Body of pancreas (tissue), 4 donors: ENCODE measurements around the gene C1GALT1. TPM values are rescaled to one million over a fixed set of nuclear protein-coding genes. Genes with fewer than 3 reads are reported as not detected.

ENCODE experiments used
- ATAC-seq: fragments of 150-250 bp; one replicate; pipeline ENCODE4 v1.9.1; 2016
- DNase-seq, 4 donors: peaks; one replicate each; pipeline ENCODE4 v3.0.0-alpha.2; 2019
- H3K27ac ChIP-seq, 4 donors: fragments of 200-600 bp; sonication (generic); 1 replicate in 3 of 4; 2 replicates in 1 of 4; pipeline versions ENCODE4 v1.5.1 to v1.6.1; 2016 to 2019; ENCODE audit warnings: mild to moderate bottlenecking in 1 of 4, mixed read lengths in 1 of 4, moderate library complexity in 1 of 4
- H3K27me3 ChIP-seq, 2 donors: fragments of 200-600 bp; sonication (generic); one replicate each; pipeline ENCODE4 v1.6.0; 2016; ENCODE audit warnings: mild to moderate bottlenecking in 1 of 2
- H3K36me3 ChIP-seq, 2 donors: fragments of 200-600 bp; sonication (generic); replicated peaks in 1 of 2; 2 replicates each; pipeline ENCODE4 v1.5.1; 2016; ENCODE audit warnings: low read depth in 2 of 2; ENCODE audit not compliant: insufficient read depth in 1 of 2
- H3K4me1 ChIP-seq: fragments of 200-600 bp; sonication (generic); one replicate; pipeline ENCODE4 v1.6.0; 2016
- H3K4me3 ChIP-seq, 2 donors: fragments of 200-600 bp; sonication (generic); 1 replicate in 1 of 2; 2 replicates in 1 of 2; pipeline ENCODE4 v1.5.1; 2016 to 2019
- H3K9me3 ChIP-seq, 3 donors: fragments of 200-600 bp; sonication (generic); 1 replicate in 2 of 3; 2 replicates in 1 of 3; pipeline ENCODE4 v1.5.1; 2016
- CTCF ChIP-seq, 7 experiments: fragments of 450-650 bp in 4 of 7; fragments of 200-600 bp in 3 of 7; sonication (generic) in 3 of 7; IDR thresholded peaks; one replicate each; pipeline ENCODE4 v1.5.1; 2016 to 2019; ENCODE audit warnings: antibody characterized with exemption in 7 of 7
- POLR2A ChIP-seq, 3 donors: fragments of 450-650 bp; IDR thresholded peaks; one replicate each; pipeline ENCODE4 v1.6.1; 2016; ENCODE audit warnings: antibody characterized with exemption in 3 of 3, mild to moderate bottlenecking in 2 of 3
- WGBS, 2 donors: methylation state at CpG; one replicate each; pipeline ENCODE4 v1.1.5; 2017; 5-methylcytosine and 5-hydroxymethylcytosine counted together
- intact Hi-C: fragments of 100-400 bp; cut with DNase I; formaldehyde crosslinking; loops from one replicate; pipeline ENCODE4 v1.15.1; 2023
- total RNA-seq, 2 donors: library from RNA; depleted of rRNA; stranded (reverse); fragments of >200 nt; gene quantifications; one replicate each; pipeline ENCODE4 v1.1.0, GENCODE V29; 2016

Gene C1GALT1
- total RNA-seq, 2 donors from 2014 or later = 9.1 to 13.8 TPM

GRCh38 chr7:7257899-7258692 is 75.8 kb downstream of the C1GALT1 start:
- DNase-seq (no peak), ATAC-seq (no peak)
- intact Hi-C loops = no loop called here
- H3K27me3 ChIP-seq = no peaks in the 10 kb centered on the region
- TF ChIP-seq POLR2A (IDR thresholded peaks at IDR 0.05) = no peak
- no peak for TF ChIP-seq CTCF (IDR thresholded peaks at IDR 0.05)
- no peak overlapping the region for H3K4me3 ChIP-seq
- no peaks in the 10 kb centered on the region for H3K9me3 ChIP-seq
- H3K36me3 ChIP-seq = no peaks in the 10 kb centered on the region
- H3K4me1 ChIP-seq = no peaks in the 10 kb centered on the region
- 67 to 80% methylated on average over 7 of the region's 7 CpGs for WGBS, 2 donors
- H3K27ac ChIP-seq = peak overlapping the region in 1 of 4 donors; percentile 52

- intact Hi-C loops = no loop called here
- no peak for ATAC-seq
- no peaks in the 10 kb centered on the region for H3K36me3 ChIP-seq
- no peak overlapping the region for H3K4me3 ChIP-seq
- H3K27ac ChIP-seq = no peak overlapping the region
- H3K27me3 ChIP-seq = no peaks in the 10 kb centered on the region
- no peak for TF ChIP-seq CTCF (IDR thresholded peaks at IDR 0.05)
- TF ChIP-seq POLR2A (IDR thresholded peaks at IDR 0.05) = no peak
- DNase-seq = no peak
- H3K9me3 ChIP-seq = no peaks in the 10 kb centered on the region
- H3K4me1 ChIP-seq = no peaks in the 10 kb centered on the region
Observed at GRCh38 chr7:7261863-7262262, 79.5 kb downstream of the C1GALT1 start.

- DNase-seq (no peak), ATAC-seq (no peak)
- WGBS, 2 donors = 78 to 83% methylated on average over 5 of the region's 5 CpGs
- intact Hi-C loops = no loop called here
- Histone ChIP-seq H3K4me3 (no peak overlapping the region), H3K27me3 (no peaks in the 10 kb centered on the region), H3K27ac (no peak overlapping the region), H3K36me3 (no peaks in the 10 kb centered on the region), H3K4me1 (no peaks in the 10 kb centered on the region), H3K9me3 (no peaks in the 10 kb centered on the region)
- TF ChIP-seq CTCF (IDR thresholded peaks at IDR 0.05) = no peak
- TF ChIP-seq POLR2A (IDR thresholded peaks at IDR 0.05) = no peak
Observed at GRCh38 chr7:7263297-7264230, 81.2 kb downstream of the C1GALT1 start.

GRCh38 chr7:7264306-7265040 is 82.1 kb downstream of the C1GALT1 start:
- Histone ChIP-seq H3K36me3 (no peaks in the 10 kb centered on the region), H3K4me3 (no peak overlapping the region), H3K4me1 (no peaks in the 10 kb centered on the region), H3K27me3 (no peaks in the 10 kb centered on the region), H3K9me3 (no peaks in the 10 kb centered on the region), H3K27ac (no peak overlapping the region)
- ATAC-seq = no peak
- TF ChIP-seq POLR2A (IDR thresholded peaks at IDR 0.05) (no peak), CTCF (IDR thresholded peaks at IDR 0.05) (no peak)
- intact Hi-C loops = no loop called here
- DNase-seq = no peak
- 83 to 88% methylated on average over 9 of the region's 9 CpGs for WGBS, 2 donors
